Motor neuron (in vitro differentiated cells): Measurements from ENCODE around the gene INPP5K. TPM values are rescaled to one million over a fixed set of nuclear protein-coding genes. Genes with fewer than 3 reads are reported as not detected.

Source experiments
- ATAC-seq, 8 experiments: fragments of 200-7000 bp; cut with Tn5 transposase; replicated peaks in 6 of 8; 2 replicates each; pipeline ENCODE4 v1.8.0; 2021; ENCODE audit warnings: mild to moderate bottlenecking in 8 of 8, moderate library complexity in 8 of 8
- H3K27ac ChIP-seq, 2 donors: fragments of 250-450 bp; sonication (Bioruptor Pico); 2 replicates each; pipeline ENCODE4 v1.9.0; 2021; ENCODE audit warnings: antibody characterized with exemption in 2 of 2, mild to moderate bottlenecking in 2 of 2, moderate library complexity in 1 of 2
- H3K4me1 ChIP-seq, 2 donors: fragments of 250-450 bp; sonication (Bioruptor Pico); replicated peaks in 1 of 2; 2 replicates each; pipeline ENCODE4 v1.6.1; 2021; ENCODE audit warnings: antibody characterized with exemption in 2 of 2, mild to moderate bottlenecking in 2 of 2, moderate library complexity in 1 of 2
- H3K4me3 ChIP-seq, 5 donors: fragments of 250-450 bp; sonication (Bioruptor Pico); 2 replicates each; pipeline ENCODE4 v1.9.0; 2021; ENCODE audit warnings: antibody characterized with exemption in 5 of 5, mild to moderate bottlenecking in 5 of 5, moderate library complexity in 4 of 5
- WGBS, 10 experiments: fragments of 450-650 bp; shearing (Covaris generic); methylation state at CpG; one replicate each; pipeline ENCODE4 v1.0.0; 2022; 5-methylcytosine and 5-hydroxymethylcytosine counted together
- in situ Hi-C, 9 experiments: fragments of 400-800 bp; cut with MboI; loops; one replicate each; pipeline ENCODE4 v1.15.0; 2021; ENCODE audit warnings: low sequenced_read_pairs in 9 of 9, low pct_unique_long_range_greater_than_20kb in 2 of 9; ENCODE audit not compliant: unreplicated experiment in 9 of 9
- total RNA-seq, 8 experiments: library from RNA; unstranded; fragments of 300-600 nt; gene quantifications; 2 replicates each; pipeline versions ENCODE4 v1.2.3 to v1.2.4, GENCODE V29; 2022

Gene INPP5K
- total RNA-seq, 8 experiments from 2014 or later, result 10.3 to 28.6 (median 16.2) TPM

GRCh38 chr17:1495265-1495989, 21.0 kb downstream of the INPP5K start:
- in situ Hi-C loops, result no loop called here
- Histone ChIP-seq H3K4me1 (peaks cover 4 to 9% of the 10 kb centered on the region in 2 donors), H3K4me3 (no peak overlapping the region), H3K27ac (no peak overlapping the region)
- peak in 1 of 8 experiments; percentile 36 for ATAC-seq
- 0 to 100% (median 90%) methylated on average over 1 to 8 of the region's 14 CpGs; no CpG with 5 or more reads in 3 of the 10 experiments for WGBS, 10 experiments

DNA sequence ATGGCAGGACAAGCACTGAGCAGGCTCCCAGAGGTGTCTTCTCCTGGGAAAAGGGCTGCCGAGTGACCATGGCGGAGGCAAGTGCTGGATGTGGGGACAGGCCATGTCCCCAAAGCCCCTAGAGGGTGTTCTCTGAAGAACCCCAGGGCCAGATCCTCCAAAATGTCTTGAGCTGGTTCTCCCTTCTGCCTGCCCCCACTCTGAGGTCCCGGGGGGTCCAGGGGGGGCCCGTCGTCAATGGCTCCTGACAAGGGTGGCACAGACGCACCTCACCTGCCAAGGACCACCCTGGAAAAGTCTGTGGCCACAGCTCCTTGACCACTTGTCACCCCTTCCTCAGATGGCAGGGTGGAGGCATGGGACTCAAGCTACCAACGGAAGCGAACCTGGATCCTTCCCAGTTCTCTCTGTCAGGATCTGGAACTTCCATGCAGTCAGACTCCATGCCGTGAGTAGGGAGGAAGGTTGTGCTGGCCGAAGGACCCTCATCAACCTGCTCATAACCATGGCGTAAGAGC, 21.6 kb downstream of the INPP5K start:
- Histone ChIP-seq H3K27ac (no peak overlapping the region), H3K4me1 (peaks cover 6 to 11% of the 10 kb centered on the region in 2 donors), H3K4me3 (no peak overlapping the region)
- no peak for ATAC-seq
- WGBS, 10 experiments, result 78 to 80% methylated on average over 1 to 3 of the region's 11 CpGs; no CpG with 5 or more reads in 8 of the 10 experiments
- in situ Hi-C loops, result no loop called here

DNA sequence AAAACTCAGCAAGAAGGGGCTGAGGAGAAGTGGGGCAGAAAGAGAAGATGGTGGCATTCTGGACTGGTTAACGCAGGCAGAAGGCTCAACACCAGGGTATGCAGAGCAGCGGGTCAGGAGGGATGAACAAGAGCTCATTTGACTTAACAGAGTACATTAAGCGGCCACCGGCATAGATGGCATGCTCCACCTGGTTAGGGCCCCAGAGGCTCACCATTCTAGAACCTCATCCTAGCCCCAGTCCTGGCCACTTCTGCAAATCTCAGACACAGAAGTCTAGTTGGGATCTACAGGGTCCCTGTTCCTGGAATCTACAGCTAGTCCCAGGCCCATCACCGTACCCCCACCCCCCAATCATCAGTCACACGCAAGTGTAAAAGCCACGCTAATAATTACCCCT, 22.2 kb downstream of the INPP5K start:
- WGBS, 10 experiments, result 40 to 100% (median 88%) methylated on average over 1 to 5 of the region's 7 CpGs; no CpG with 5 or more reads in 4 of the 10 experiments
- H3K4me3 ChIP-seq, result no peak overlapping the region
- no peak overlapping the region for H3K27ac ChIP-seq
- peaks cover 6 to 11% of the 10 kb centered on the region in 2 donors for H3K4me1 ChIP-seq
- ATAC-seq, result no peak
- in situ Hi-C loops, result no loop called here

GRCh38 chr17:1493291-1493980, 23.0 kb downstream of the INPP5K start:
- H3K4me1 ChIP-seq, result peaks cover 9 to 11% of the 10 kb centered on the region in 2 donors
- no peak for ATAC-seq
- no peak overlapping the region for H3K4me3 ChIP-seq
- H3K27ac ChIP-seq, result no peak overlapping the region
- 67 to 83% methylated on average over 3 to 4 of the region's 23 CpGs; no CpG with 5 or more reads in 8 of the 10 experiments for WGBS, 10 experiments
- in situ Hi-C loops, result no loop called here

- in situ Hi-C loops, result no loop called here
- 50 to 100% methylated on average over 2 to 5 of the region's 35 CpGs; no CpG with 5 or more reads in 8 of the 10 experiments for WGBS, 10 experiments
- no peak for ATAC-seq
- Histone ChIP-seq H3K4me3 (peak within 1 kb of the TSS; percentile 35 to 58 (median 56)), H3K4me1 (peaks cover 11 to 12% of the 10 kb centered on the region in 2 donors), H3K27ac (peak within 1 kb of the TSS in 1 of 2 donors; percentile 72)
Measured at GRCh38 chr17:1492249-1493206, 23.9 kb downstream of the INPP5K start, which contains the start of gene MYO1C. TSS of gene MYO1C (minus strand) at chr17:1492686. CDS start at chr17:1492487, 199 bp downstream.

DNA sequence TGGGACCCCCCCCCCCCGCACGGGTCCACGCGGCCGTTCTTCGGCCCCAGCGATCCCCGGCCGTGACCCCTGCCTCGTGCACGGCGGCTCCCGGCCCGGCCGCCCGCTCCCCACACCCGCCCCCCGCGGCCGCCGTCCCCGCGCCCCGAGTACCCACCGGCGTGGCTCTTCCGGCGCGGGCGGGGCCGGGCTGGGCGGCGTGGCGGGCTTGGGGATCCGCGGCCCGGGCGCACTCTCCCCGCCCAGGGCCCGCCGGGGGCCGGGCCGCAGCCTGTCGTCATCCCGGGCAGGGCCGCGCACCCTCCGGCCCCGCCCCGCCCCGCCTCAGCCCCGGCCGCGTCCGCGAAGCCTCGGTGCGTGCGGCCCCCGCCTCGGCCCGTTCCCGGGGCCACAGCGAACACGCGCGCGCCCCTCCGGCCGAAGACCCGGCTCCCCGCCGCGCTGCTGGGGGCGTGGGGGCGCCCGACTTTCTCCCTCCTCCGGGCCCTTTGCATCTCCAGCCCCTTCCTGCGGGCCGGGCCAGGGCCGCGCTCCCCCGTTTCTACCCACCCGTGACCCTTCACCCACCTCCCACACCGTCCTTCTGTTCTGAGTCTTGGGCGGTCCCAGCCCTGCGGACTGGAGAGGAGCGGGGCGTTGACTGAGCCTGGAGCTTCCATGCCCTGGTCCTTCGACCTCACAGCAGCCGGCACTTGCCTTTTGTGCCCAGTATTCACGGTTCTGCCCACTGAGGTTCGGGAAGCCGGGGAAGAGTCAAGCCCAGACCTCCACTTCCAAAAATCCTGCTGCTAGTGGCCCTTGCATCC, 24.8 kb downstream of the INPP5K start:
- Histone ChIP-seq H3K4me1 (peaks cover 12 to 17% of the 10 kb centered on the region in 2 donors), H3K27ac (peak overlapping the region in 1 of 2 donors; percentile 72), H3K4me3 (peak overlapping the region; percentile 35 to 58 (median 56))
- ATAC-seq, result peak; percentile 64 to 73 (median 71)
- 0 to 80% (median 44%) methylated on average over 1 to 4 of the region's 94 CpGs; no CpG with 5 or more reads in 5 of the 10 experiments for WGBS, 10 experiments
- in situ Hi-C loops, result no loop called here

- ATAC-seq, result peak; percentile 51 to 67 (median 62)
- Histone ChIP-seq H3K4me3 (peak overlapping the region; percentile 35 to 58 (median 56)), H3K27ac (peak overlapping the region in 1 of 2 donors; percentile 72), H3K4me1 (peaks cover 17% of the 10 kb centered on the region in 2 donors)
- in situ Hi-C loops, result no loop called here
- WGBS, 10 experiments, result 3 to 7% methylated on average over 3 to 9 of the region's 52 CpGs; no CpG with 5 or more reads in 8 of the 10 experiments
Measured at GRCh38 chr17:1490643-1491442, 25.6 kb downstream of the INPP5K start.

- Histone ChIP-seq H3K4me1 (peaks cover 24 to 26% of the 10 kb centered on the region in 2 donors), H3K4me3 (peak overlapping the region in 1 of 5 donors; percentile 38), H3K27ac (peak overlapping the region in 1 of 2 donors; percentile 84)
- ATAC-seq, result no peak
- in situ Hi-C loops, result no loop called here
- no CpG with 5 or more reads among the region's 7 CpGs for WGBS, 10 experiments
Measured at GRCh38 chr17:1488826-1489270, 27.6 kb downstream of the INPP5K start.

- peak overlapping the region; percentile 29 to 41 (median 37) for H3K4me3 ChIP-seq
- in situ Hi-C loops, result no loop called here
- ATAC-seq, result peak; percentile 13 to 47 (median 35)
- H3K4me1 ChIP-seq, result peaks cover 23 to 24% of the 10 kb centered on the region in 2 donors
- WGBS, 10 experiments, result 6 to 58% (median 18%) methylated on average over 1 to 17 of the region's 72 CpGs; no CpG with 5 or more reads in 6 of the 10 experiments
- H3K27ac ChIP-seq, result peak overlapping the region in 1 of 2 donors; percentile 84
Measured at GRCh38 chr17:1487939-1488825, 28.2 kb downstream of the INPP5K start.
